Activated CD4-positive, alpha-beta T cell treated with anti-CD3 and anti-CD28 coated beads for 36 hours (primary cell): ENCODE measurements around the gene MAPK12. TPM values are rescaled to one million over a fixed set of nuclear protein-coding genes. Genes with fewer than 3 reads are reported as not detected.

Experiments used
- ATAC-seq: fragments of 200-7000 bp; cut with Tn5 transposase; one replicate; pipeline ENCODE4 v1.10.0; 2021; ENCODE audit warnings: mild to moderate bottlenecking, moderate library complexity
- CTCF ChIA-PET: fragments of 350-600 bp; sonication (Branson Sonifier 250); formaldehyde crosslinking; loops from one replicate; lab custom pipeline; 2021; ENCODE audit warnings: antibody characterized with exemption; lab: Charles Lee
- POLR2A ChIA-PET: fragments of 350-600 bp; sonication (Branson Sonifier 250); formaldehyde crosslinking; loops from one replicate; lab custom pipeline; 2021; ENCODE audit warnings: antibody characterized with exemption, inconsistent platforms; lab: Charles Lee
- DNase-seq: peaks from one replicate; pipeline ENCODE4 v3.0.0-alpha.2; 2020
- H3K27ac Mint-ChIP-seq: one replicate; pipeline ENCODE4 v1.8.0; 2021; ENCODE audit warnings: mixed read lengths
- H3K27me3 Mint-ChIP-seq: one replicate; pipeline ENCODE4 v1.8.0; 2021; ENCODE audit warnings: mixed read lengths
- H3K36me3 Mint-ChIP-seq: one replicate; pipeline ENCODE4 v1.8.0; 2021; ENCODE audit warnings: low read depth, mixed read lengths
- H3K4me1 Mint-ChIP-seq: one replicate; pipeline ENCODE4 v1.8.0; 2021; ENCODE audit warnings: mixed read lengths
- H3K4me3 Mint-ChIP-seq: one replicate; pipeline ENCODE4 v1.8.0; 2021; ENCODE audit warnings: mild to moderate bottlenecking, moderate library complexity, mixed read lengths
- H3K9me3 Mint-ChIP-seq: one replicate; pipeline ENCODE4 v1.8.0; 2021; ENCODE audit warnings: low read depth, mixed read lengths
- intact Hi-C, 2 experiments: fragments of 100-400 bp; cut with DNase I in 1 of 2; cut with micrococcal nuclease in 1 of 2; formaldehyde crosslinking; loops; one replicate each; pipeline versions ENCODE4 v1.14.2 to v1.15.1; 2022 to 2024; cut with DNase I, micrococcal nuclease
- total RNA-seq, 2 experiments: library from RNA; stranded (reverse); gene quantifications; one replicate each; pipeline ENCODE4 v1.2.3, GENCODE V29; 2021

MAPK12 gene
- total RNA-seq, 2 experiments from 2014 or later: 5.4 to 8.1 TPM

DNA sequence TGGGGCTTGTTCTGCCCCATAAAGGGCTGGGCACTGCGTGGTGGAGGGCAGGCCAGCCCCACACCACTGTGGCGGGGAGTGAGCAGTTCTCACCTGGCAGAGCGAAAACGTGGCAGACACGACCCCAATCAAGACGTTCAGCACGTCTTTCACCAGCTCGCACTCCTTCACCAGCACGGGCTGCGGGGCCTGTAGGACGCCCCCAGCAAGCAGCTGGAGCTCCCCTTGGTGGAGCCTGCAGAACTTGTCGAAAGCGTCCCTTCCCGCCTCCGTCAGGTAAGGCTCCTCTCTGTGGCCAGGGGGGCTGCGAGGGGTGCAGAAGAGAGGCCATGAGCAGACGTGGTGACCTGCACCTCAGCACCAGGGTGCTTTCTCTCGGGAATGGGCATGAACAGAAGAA is 28.3 kb downstream of the MAPK12 start:
- Mint-ChIP-seq H3K9me3 (no peaks in the 10 kb centered on the region), H3K4me3 (no peak overlapping the region), H3K27ac (no peak overlapping the region), H3K36me3 (peaks cover 17% of the 10 kb centered on the region), H3K4me1 (peaks cover 10% of the 10 kb centered on the region), H3K27me3 (no peaks in the 10 kb centered on the region)
- intact Hi-C loops: no loop called here
- ChIA-PET POLR2A (no interaction called here), CTCF (interaction anchor here (1.2 to 3.6 kb wide), 2 partner anchors 9 to 95 kb away, joined by 4 to 16 read pairs; no protein-coding TSS in a partner anchor)
- no peak for DNase-seq
- ATAC-seq: no peak

DNA sequence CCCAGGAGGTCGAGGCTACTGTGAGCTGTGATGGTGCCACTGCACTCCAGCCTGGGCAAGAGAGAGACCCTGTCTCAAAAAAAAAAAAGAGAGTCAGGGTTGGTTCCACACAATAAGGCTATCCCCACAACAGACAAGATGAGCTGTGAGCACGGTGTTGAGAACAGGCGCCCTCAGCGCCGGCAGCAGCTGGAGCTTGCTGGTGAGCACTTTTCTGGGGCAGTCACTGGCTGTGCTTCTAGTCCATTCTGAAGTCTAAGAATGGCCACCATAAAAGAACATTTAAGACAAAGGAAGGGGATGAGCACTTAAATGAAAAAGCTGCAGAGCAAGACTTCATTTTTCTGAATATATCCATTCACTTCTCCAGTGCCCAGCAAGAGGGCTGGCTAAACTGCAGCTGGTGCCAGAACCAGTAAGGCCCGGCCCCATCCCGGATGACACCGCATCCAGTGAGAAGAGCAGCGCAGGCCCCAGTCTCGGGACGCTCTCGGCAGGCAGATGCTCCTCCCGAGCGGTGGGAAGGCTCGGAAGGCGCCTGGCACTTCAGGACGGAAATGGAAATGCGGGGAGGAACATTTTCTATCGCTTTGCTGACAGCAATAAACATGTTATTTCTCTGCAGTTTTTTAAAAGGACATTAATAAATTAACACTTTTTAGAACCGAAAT is 28.9 kb downstream of the MAPK12 start:
- Mint-ChIP-seq H3K27me3 (no peaks in the 10 kb centered on the region), H3K9me3 (no peaks in the 10 kb centered on the region), H3K4me3 (no peak overlapping the region), H3K27ac (no peak overlapping the region), H3K4me1 (peaks cover 7% of the 10 kb centered on the region), H3K36me3 (peaks cover 15% of the 10 kb centered on the region)
- ATAC-seq (no peak), DNase-seq (no peak)
- ChIA-PET POLR2A (no interaction called here), CTCF (interaction anchor here (1.2 to 3.6 kb wide), 2 partner anchors 10 to 96 kb away, joined by 4 to 16 read pairs; no protein-coding TSS in a partner anchor)
- intact Hi-C loops: no loop called here

DNA sequence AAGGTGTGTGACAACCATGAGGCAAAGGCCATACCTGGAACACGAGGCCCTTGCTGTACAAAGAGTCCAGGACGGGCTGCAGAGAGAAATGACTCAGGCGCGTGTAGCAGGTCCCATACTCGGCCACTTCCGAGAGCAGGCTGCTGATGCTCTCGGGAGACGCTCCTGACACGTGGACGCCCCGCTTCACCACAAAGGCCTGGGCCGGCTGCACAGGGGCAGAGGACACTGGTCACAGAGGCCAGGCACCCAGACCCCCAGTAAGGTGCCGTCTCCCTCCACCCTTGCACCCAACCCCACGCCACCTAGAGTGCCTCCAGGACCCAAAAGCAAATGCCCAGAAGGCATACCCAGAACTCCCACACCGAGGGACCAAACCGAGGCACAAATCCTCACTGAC is 32.1 kb downstream of the MAPK12 start:
- DNase-seq (no peak), ATAC-seq (no peak)
- H3K27ac Mint-ChIP-seq: no peak overlapping the region
- intact Hi-C loops: no loop called here
- no peaks in the 10 kb centered on the region for H3K9me3 Mint-ChIP-seq
- no peak overlapping the region for H3K4me3 Mint-ChIP-seq
- ChIA-PET POLR2A (no interaction called here), CTCF (no interaction called here)
- H3K4me1 Mint-ChIP-seq: no peaks in the 10 kb centered on the region
- H3K36me3 Mint-ChIP-seq: peaks cover 10% of the 10 kb centered on the region
- no peaks in the 10 kb centered on the region for H3K27me3 Mint-ChIP-seq

DNA sequence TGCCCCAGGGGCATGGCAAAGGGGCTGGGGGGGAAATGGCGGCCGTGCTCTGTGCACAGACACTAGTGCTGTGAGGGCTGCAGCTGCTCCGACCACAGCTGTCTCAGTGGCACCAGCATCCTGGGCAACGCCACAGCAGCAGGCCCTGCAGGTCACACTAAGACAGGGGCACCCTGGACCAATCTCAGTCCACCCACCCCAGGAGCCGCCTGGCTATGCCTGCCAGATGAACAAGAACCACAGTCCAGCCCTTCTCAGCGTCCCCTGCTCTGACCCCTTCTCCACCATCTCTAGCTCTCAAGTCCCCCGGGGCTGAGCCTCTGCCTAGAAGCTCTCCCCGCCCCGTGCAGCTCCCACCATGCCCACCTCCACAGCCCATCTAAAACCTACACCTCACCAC is 33.1 kb downstream of the MAPK12 start:
- Mint-ChIP-seq H3K4me3 (no peak overlapping the region), H3K27me3 (no peaks in the 10 kb centered on the region), H3K27ac (no peak overlapping the region), H3K4me1 (no peaks in the 10 kb centered on the region), H3K36me3 (peaks cover 11% of the 10 kb centered on the region), H3K9me3 (no peaks in the 10 kb centered on the region)
- DNase-seq (no peak), ATAC-seq (no peak)
- CTCF ChIA-PET: interaction anchor here (0.6 to 0.7 kb wide), 2 partner anchors 13 to 20 kb away, joined by 3 read pairs; no protein-coding TSS in a partner anchor
- intact Hi-C loops: no loop called here
- POLR2A ChIA-PET: no interaction called here

DNA sequence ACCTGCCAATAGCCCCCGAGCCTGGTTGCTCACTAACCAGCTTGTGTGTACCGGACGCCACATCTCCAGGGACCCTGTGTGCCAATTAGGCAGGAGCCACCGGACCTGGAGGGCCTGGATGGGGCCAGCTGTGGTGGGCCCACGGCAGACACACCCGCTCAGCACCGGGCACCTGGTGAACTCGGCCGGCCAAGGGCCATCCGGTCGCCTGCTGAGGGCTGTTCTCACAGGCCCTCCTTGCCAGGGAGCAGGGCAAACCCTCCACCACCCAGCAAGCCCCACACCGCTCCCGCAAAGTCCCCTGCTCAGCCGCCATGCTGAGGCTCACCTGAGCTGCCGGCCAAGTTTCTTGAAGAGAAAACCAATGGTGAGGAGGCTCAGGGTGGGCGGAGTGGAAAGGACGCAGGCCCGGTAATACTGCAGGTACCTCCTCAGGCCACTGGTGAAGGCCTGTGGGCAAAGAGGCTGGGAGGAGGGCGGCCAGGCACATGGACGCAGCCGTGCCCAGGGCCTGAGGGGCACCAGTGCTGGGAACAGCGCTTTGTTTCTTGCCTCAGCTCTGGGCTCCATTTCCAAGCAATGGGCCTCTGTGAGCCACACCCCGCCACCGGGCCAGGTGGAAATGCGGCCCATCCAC is 33.8 kb downstream of the MAPK12 start:
- Mint-ChIP-seq H3K36me3 (peaks cover 13% of the 10 kb centered on the region), H3K27ac (no peak overlapping the region), H3K9me3 (no peaks in the 10 kb centered on the region), H3K27me3 (no peaks in the 10 kb centered on the region), H3K4me1 (no peaks in the 10 kb centered on the region), H3K4me3 (no peak overlapping the region)
- ChIA-PET CTCF (interaction anchor here (0.6 to 1.3 kb wide), 2 partner anchors 14 to 19 kb away, joined by 3 read pairs; no protein-coding TSS in a partner anchor), POLR2A (interaction anchor here (0.6 kb wide), 1 partner anchor 310 kb away, joined by 3 read pairs; no protein-coding TSS in a partner anchor)
- DNase-seq (no peak), ATAC-seq (no peak)
- intact Hi-C loops: no loop called here

DNA sequence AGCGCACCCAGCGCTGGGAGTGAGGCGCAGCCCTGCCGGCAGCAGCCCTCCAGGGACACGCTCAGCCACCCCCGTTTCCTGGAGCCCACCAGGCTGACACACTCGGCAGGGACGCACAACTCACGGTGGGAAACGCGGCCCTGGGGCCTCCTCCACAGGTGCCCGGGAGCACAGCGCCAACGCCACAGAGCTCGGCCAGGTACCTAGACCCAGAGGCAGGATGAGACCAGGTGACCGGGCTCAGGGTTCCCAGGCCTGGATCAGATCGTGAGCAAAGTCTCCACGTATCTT is 34.7 kb downstream of the MAPK12 start:
- no peak for ATAC-seq
- no peaks in the 10 kb centered on the region for H3K9me3 Mint-ChIP-seq
- no peaks in the 10 kb centered on the region for H3K27me3 Mint-ChIP-seq
- POLR2A ChIA-PET: interaction anchor here (0.6 kb wide), 1 partner anchor 309 kb away, joined by 3 read pairs; no protein-coding TSS in a partner anchor
- H3K27ac Mint-ChIP-seq: no peak overlapping the region
- DNase-seq: no peak
- CTCF ChIA-PET: interaction anchor here (1.3 kb wide), 1 partner anchor 15 kb away, joined by 3 read pairs; no protein-coding TSS in a partner anchor
- H3K4me3 Mint-ChIP-seq: no peak overlapping the region
- H3K4me1 Mint-ChIP-seq: no peaks in the 10 kb centered on the region
- intact Hi-C loops: no loop called here
- peaks cover 13% of the 10 kb centered on the region for H3K36me3 Mint-ChIP-seq

DNA sequence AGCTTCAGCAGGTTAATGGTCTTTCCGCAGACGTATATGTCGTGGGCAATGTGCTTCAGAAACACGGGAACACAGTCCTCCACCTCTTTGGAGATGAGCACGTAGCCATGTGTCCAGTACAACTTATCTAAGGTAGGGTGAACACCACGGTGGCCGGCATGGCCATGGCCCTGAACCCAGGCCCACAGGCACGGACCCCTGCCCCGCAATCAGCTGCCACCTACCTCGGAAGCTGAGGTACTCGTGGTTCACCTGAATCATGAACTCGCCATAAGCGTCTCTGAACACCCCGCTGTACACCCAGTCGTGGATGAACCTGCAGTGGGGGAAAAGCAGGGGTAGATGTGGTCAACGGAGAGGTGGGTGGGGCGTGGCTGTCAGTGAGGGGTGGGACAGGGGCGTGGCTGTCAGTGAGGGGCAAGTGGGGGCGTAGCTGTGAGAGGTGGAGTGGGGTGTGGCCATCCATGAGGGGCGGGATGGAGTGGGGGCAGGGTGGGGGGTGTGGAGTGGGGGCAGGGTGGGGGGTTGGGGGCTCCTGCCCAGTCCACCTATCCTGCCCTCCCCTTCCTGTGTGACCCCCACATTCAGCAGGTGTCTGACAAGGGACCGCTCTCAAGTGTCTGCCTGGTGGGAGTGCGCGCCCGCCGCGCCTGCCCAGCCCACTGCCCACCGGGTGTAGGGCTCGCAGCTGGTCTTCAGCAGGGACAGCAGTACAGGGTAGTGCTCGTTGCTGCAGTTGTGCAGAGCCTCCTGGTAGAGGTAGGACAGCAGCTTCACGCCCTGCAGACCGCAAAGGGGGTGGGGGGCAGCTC is 35.2 kb downstream of the MAPK12 start:
- no peak overlapping the region for H3K4me3 Mint-ChIP-seq
- CTCF ChIA-PET: interaction anchor here (1.0 kb wide), 1 partner anchor 16 kb away, joined by 4 read pairs; no protein-coding TSS in a partner anchor
- no peaks in the 10 kb centered on the region for H3K4me1 Mint-ChIP-seq
- ATAC-seq (no peak), DNase-seq (no peak)
- intact Hi-C loops: no loop called here
- no peaks in the 10 kb centered on the region for H3K9me3 Mint-ChIP-seq
- H3K27me3 Mint-ChIP-seq: no peaks in the 10 kb centered on the region
- POLR2A ChIA-PET: no interaction called here
- no peak overlapping the region for H3K27ac Mint-ChIP-seq
- peaks cover 13% of the 10 kb centered on the region for H3K36me3 Mint-ChIP-seq

DNA sequence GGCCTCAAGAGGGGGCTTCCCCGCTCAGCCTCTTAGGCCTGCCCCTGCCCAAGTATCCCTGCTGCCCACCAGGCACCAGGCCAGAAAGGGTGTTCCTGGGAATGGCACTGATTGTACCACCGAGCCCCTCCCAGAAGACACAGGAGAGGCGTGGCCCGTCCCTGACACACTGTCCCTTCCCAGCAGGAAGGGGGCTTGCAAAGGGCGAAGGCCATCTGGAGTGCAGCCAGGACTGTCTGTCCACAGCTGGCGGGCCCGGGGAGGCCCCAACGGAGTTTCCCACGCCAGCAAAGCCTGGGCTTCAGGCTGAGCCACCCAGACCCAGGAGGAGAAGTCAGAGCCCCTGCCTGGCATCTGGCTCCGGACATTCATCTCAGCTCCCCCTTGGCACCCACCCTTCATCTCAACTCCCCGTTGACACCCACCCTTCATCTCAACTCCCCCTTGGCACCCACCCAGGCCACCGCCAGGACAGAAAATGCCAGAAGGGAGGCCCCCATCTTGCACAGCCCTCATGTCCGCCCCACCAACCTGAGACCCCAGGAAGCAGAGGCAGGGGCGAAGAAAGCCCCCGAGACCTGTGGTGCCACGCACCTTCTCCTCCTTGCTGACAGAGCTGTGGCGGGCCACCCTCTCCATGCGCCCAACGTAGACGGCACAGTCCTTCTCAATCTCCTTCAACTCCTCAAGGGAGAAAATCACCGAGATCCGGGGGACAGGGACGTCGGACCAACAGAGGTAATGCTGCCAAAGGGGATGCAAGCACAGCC is 36.1 kb downstream of the MAPK12 start:
- Mint-ChIP-seq H3K27ac (no peak overlapping the region), H3K4me1 (no peaks in the 10 kb centered on the region), H3K27me3 (no peaks in the 10 kb centered on the region), H3K36me3 (peaks cover 18% of the 10 kb centered on the region), H3K9me3 (no peaks in the 10 kb centered on the region), H3K4me3 (no peak overlapping the region)
- ATAC-seq (no peak), DNase-seq (no peak)
- ChIA-PET CTCF (interaction anchor here (1.0 kb wide), 1 partner anchor 17 kb away, joined by 4 read pairs; no protein-coding TSS in a partner anchor), POLR2A (no interaction called here)
- intact Hi-C loops: no loop called here

DNA sequence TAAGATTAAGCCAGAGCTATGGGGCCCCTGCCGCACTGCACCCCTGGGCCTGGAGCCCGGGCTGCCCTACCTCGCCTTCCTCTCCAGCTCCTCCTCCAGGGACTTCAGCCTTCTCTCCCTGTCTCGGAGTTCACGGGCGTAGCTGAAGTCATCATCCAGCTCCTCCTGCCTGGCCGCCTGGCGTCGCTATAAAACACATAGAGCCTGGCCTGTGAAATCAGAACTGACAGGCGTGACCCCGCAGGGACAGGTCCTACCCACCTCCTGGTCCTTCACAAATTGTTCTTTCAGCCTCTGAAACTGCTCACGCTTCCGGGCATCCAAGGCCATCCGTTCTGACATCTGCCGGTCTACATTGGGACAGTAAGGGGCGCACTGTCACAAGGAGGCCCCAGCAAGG is 37.4 kb downstream of the MAPK12 start:
- Mint-ChIP-seq H3K27ac (no peak overlapping the region), H3K27me3 (no peaks in the 10 kb centered on the region), H3K9me3 (no peaks in the 10 kb centered on the region), H3K4me3 (no peak overlapping the region), H3K4me1 (no peaks in the 10 kb centered on the region), H3K36me3 (peaks cover 19% of the 10 kb centered on the region)
- DNase-seq: no peak
- POLR2A ChIA-PET: no interaction called here
- CTCF ChIA-PET: interaction anchor here (1.3 kb wide), 1 partner anchor 34 kb away, joined by 3 read pairs; no protein-coding TSS in a partner anchor
- no peak for ATAC-seq
- intact Hi-C loops: no loop called here

DNA sequence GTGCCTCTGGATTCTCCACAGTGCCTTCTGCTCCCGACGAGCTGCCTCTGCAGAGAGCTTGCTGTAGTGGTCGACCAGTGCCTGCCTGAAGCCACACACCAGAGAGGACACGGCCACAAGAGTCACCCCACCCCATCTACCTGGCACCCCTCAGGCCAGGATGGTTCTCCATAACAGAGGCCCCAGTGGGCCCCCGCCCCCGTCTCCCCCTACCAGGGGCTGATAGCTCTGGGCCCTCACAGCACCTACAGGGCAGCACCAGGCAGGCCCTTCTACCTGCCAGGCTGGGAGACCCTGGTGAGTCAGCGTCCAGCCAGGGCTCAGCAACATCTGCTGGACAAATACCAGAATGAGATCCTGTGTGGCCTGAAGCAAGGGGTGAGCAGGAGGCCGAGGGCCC is 39.0 kb downstream of the MAPK12 start:
- DNase-seq (no peak), ATAC-seq (no peak)
- no peak overlapping the region for H3K4me3 Mint-ChIP-seq
- ChIA-PET CTCF (interaction anchor here (0.6 to 1.7 kb wide), 3 partner anchors 22 to 73 kb away, joined by 3 to 6 read pairs (median 3); partner anchors contain the start of genes HDAC10 and TUBGCP6), POLR2A (no interaction called here)
- H3K27ac Mint-ChIP-seq: no peak overlapping the region
- no peaks in the 10 kb centered on the region for H3K27me3 Mint-ChIP-seq
- no peaks in the 10 kb centered on the region for H3K4me1 Mint-ChIP-seq
- H3K9me3 Mint-ChIP-seq: no peaks in the 10 kb centered on the region
- peaks cover 23% of the 10 kb centered on the region for H3K36me3 Mint-ChIP-seq
- intact Hi-C loops: no loop called here
